GM12874 (cell line): ENCODE data around the gene USP31.

ENCODE experiments used
- CTCF ChIP-seq: IDR thresholded peaks from 2 replicates; pipeline ENCODE4 v1.5.1; 2011; ENCODE audit warnings: low read depth, mild to moderate bottlenecking, control low read depth, low read length, moderate library complexity; ENCODE audit not compliant: insufficient read depth

Gene USP31

GRCh38 chr16:23147666-23148065, 1.6 kb downstream of the USP31 start:
- no peak for TF ChIP-seq CTCF

DNA sequence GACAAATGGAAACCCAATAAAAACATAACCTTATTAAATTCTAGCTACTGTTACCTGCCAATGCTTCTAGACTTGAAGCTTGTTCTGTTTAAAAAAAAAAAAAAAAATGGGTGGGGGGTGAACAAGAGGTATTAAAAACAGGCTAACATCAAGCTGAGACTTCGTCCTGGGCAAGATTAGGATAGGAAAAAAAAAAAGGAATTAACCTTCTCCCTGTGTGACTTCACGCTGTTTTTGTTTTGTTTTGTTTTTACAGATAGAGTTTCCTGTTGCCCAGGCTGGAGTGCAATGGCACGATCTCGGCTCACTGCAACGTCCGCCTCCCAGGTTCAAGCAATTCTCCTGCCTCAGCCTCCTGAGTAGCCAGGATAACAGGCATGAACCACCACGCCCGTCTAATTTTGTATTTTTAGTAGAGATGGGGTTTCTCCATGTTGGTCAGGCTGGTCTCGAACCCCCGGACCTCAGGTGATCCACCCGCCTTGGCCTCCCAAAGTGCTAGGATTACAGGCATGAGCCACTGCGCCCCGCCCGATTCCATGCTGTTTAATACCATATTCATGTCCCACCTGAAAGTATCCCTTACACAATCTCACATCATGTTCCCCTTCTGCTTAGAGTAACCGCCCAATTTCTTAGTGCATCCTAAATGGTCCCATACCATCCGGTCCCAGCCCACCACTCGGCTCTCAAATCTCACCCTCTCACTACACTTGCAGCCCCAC, 2.2 kb downstream of the USP31 start:
- no peak for TF ChIP-seq CTCF

- TF ChIP-seq CTCF = no peak
Observed at GRCh38 chr16:23145608-23146007, 3.6 kb downstream of the USP31 start.

DNA sequence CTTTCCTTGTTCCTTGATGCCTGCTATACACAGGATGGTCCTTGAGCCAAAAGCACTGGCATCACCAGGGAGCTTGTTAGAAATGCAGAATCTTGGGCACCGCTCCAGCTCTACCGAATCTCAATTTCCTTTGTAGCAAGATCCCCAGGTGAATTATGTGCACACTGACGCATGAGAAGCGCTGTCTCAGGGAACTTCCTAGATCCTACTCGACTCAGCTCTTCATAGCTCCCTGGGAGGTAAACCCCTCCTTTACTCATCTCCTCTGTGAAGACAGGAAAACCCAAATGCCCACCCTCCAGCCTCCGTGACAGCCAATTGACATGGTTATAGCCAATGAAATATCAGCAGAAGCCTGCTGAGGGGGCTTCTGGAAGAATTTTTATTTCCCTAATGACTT, 4.1 kb downstream of the USP31 start:
- TF ChIP-seq CTCF = no peak

DNA sequence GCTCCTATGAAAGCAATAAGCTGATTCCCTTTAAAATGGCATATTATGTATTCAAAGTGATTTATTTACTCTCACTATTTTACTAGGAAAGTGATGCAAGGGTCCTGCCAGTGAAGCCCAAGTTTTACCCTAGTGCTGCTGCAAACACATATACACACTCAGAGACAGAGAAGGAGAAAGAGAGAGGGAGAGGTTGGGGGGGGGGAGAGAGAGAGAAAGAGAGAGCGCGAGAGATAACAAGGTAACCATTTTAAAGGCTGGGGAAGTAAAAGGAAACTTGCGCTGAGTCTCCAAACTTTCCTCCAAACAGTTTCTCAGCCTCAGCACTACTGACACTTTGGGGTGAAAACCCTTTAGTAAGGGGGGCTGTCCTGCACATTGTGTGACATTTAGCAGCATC, 5.9 kb downstream of the USP31 start:
- no peak for TF ChIP-seq CTCF

DNA sequence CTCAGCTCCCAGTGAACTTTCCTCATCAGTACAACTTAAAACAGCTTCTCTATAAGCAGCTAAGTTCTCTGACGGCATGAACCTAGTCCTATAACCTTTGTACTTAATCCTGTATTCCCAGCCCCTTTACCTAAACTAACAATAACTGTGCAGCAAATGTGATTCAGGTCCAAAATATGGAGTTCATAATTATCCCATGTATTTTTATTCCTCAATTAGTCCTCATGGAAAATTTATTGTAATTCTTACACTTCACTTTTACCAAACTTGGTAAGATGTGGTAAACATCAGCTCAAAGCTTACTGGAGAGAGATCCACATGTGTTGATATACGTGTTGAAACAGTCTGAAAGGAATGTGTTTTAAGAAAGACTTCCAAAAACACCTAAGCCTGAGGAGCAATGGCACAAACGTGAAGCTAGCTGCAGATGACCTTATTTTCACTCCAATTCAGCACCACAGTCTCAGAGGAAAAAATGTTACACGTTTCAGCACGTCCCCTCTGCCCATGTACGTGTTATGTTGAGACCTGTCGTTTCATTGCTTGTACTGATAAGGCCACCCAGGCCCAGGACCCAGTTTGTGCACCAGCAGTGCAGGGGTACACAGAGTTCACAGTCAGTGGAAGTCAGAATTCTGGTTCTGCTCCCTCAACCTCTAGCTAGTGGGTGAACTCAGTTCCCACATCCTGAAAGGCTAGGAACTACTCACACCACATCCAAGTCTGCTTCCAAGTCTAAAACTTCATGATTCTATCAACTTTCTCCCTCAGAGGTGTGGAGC, 7.1 kb downstream of the USP31 start:
- TF ChIP-seq CTCF = no peak

- no peak for TF ChIP-seq CTCF
Observed at GRCh38 chr16:23141500-23141899, 7.8 kb downstream of the USP31 start.
